ENCODE data around the gene GABRB3. TPM values are rescaled to one million over a fixed set of nuclear protein-coding genes. Genes with fewer than 3 reads are reported as not detected.

Gene GABRB3
- polyA plus RNA-seq, 3 donors: not detected

- H3K36me3 Mint-ChIP-seq: no peaks in the 10 kb centered on the region
- Histone ChIP-seq H3K27me3 (ENCODE audit: control insufficient read depth in 2 of 2, insufficient read depth in 2 of 2, low read length in 2 of 2) (no peaks in the 10 kb centered on the region), H3K9me3 (replicated peaks in 1 of 2; ENCODE audit: control insufficient read depth in 1 of 2, insufficient read depth in 1 of 2, low read length in 2 of 2) (peaks cover 21 to 30% of the 10 kb centered on the region in 2 donors), H3K4me3 (replicated peaks in 1 of 3; ENCODE audit: low read depth in 2 of 3, low read length in 3 of 3) (no peak overlapping the region), H3K79me2 (ENCODE audit: insufficient read depth, low read length) (no peaks in the 10 kb centered on the region), H3K4me2 (replicated peaks; ENCODE audit: extremely low read depth, low read length, poor library complexity, severe bottlenecking) (no peak overlapping the region), H4K20me1 (ENCODE audit: insufficient read depth, low read length) (no peaks in the 10 kb centered on the region), H2AFZ (ENCODE audit: insufficient read depth, low read depth, low read length, poor library complexity, severe bottlenecking) (no peak overlapping the region), H3K36me3 (replicated peaks in 1 of 2; ENCODE audit: control insufficient read depth in 1 of 2, insufficient read depth in 2 of 2, low read length in 2 of 2) (no peaks in the 10 kb centered on the region), H3K4me1 (ENCODE audit: control insufficient read depth in 1 of 2, insufficient read depth in 2 of 2, low read length in 2 of 2) (no peaks in the 10 kb centered on the region), H3K27ac (ENCODE audit: low read depth in 1 of 2, low read length in 2 of 2) (no peak overlapping the region), H3K9ac (ENCODE audit: insufficient read depth, low read length, poor library complexity, severe bottlenecking) (no peak overlapping the region)
- H3K4me1 Mint-ChIP-seq: no peaks in the 10 kb centered on the region
- H3K9me3 Mint-ChIP-seq: peaks cover 8 to 16% (median 13%) of the 10 kb centered on the region in 7 donors
- no peak overlapping the region for H3K27ac Mint-ChIP-seq
- no peak for TF ChIP-seq CTCF (IDR thresholded peaks at IDR 0.05)
- WGBS (ENCODE audit: insufficient coverage): 86% methylated on average over 1 of the region's 6 CpGs
- DNase-seq: no peak
- no peak overlapping the region for H3K4me3 Mint-ChIP-seq
- H3K27me3 Mint-ChIP-seq (ENCODE audit: low read depth in 3 of 3): peaks cover 0 to 1% (median 0%) of the 10 kb centered on the region in 3 donors
- intact Hi-C loops (cut with micrococcal nuclease): loop anchor here in 1 of 2 donors (10.0 kb wide), 1 partner anchor 57 kb away; no protein-coding TSS in a partner anchor
Measured at GRCh38 chr15:26697913-26698312, 75.0 kb downstream of the GABRB3 start.

- Histone ChIP-seq H3K9ac (ENCODE audit: insufficient read depth, low read length, poor library complexity, severe bottlenecking) (no peak overlapping the region), H3K79me2 (ENCODE audit: insufficient read depth, low read length) (no peaks in the 10 kb centered on the region), H3K27ac (ENCODE audit: low read depth in 1 of 2, low read length in 2 of 2) (no peak overlapping the region), H3K4me3 (replicated peaks in 1 of 3; ENCODE audit: low read depth in 2 of 3, low read length in 3 of 3) (no peak overlapping the region), H4K20me1 (ENCODE audit: insufficient read depth, low read length) (no peaks in the 10 kb centered on the region), H3K9me3 (replicated peaks in 1 of 2; ENCODE audit: control insufficient read depth in 1 of 2, insufficient read depth in 1 of 2, low read length in 2 of 2) (peaks cover 39 to 64% of the 10 kb centered on the region in 2 donors), H3K4me1 (ENCODE audit: control insufficient read depth in 1 of 2, insufficient read depth in 2 of 2, low read length in 2 of 2) (no peaks in the 10 kb centered on the region), H2AFZ (ENCODE audit: insufficient read depth, low read depth, low read length, poor library complexity, severe bottlenecking) (no peak overlapping the region), H3K27me3 (ENCODE audit: control insufficient read depth in 2 of 2, insufficient read depth in 2 of 2, low read length in 2 of 2) (no peaks in the 10 kb centered on the region), H3K4me2 (replicated peaks; ENCODE audit: extremely low read depth, low read length, poor library complexity, severe bottlenecking) (no peak overlapping the region), H3K36me3 (replicated peaks in 1 of 2; ENCODE audit: control insufficient read depth in 1 of 2, insufficient read depth in 2 of 2, low read length in 2 of 2) (no peaks in the 10 kb centered on the region)
- no peak for DNase-seq
- Mint-ChIP-seq H3K27ac (no peak overlapping the region), H3K4me3 (no peak overlapping the region), H3K36me3 (no peaks in the 10 kb centered on the region), H3K4me1 (no peaks in the 10 kb centered on the region), H3K27me3 (ENCODE audit: low read depth in 3 of 3) (peaks cover 0 to 3% (median 0%) of the 10 kb centered on the region in 3 donors), H3K9me3 (peaks cover 5 to 31% (median 16%) of the 10 kb centered on the region in 7 donors)
- no peak for TF ChIP-seq CTCF (IDR thresholded peaks at IDR 0.05)
- WGBS (ENCODE audit: insufficient coverage): no CpG with 5 or more reads among the region's 4 CpGs
- intact Hi-C loops (cut with micrococcal nuclease): loop anchor here in 1 of 2 donors (10.0 kb wide), 1 partner anchor 64 kb away; no protein-coding TSS in a partner anchor
Measured at GRCh38 chr15:26691249-26691648, 81.6 kb downstream of the GABRB3 start.

Measured in CD14-positive monocyte (primary cell).